H9 (cell line): ENCODE measurements around the gene PRSS57. TPM values are rescaled to one million over a fixed set of nuclear protein-coding genes. Genes with fewer than 3 reads are reported as not detected.

Experiments
- DNase-seq: peaks from one replicate; pipeline ENCODE4 v3.0.0-alpha.2; 2017
- H2AFZ ChIP-seq: one replicate; pipeline ENCODE4 v1.6.1; 2013; ENCODE audit warnings: mild to moderate bottlenecking, low read length, control low read depth, moderate library complexity
- H2AK5ac ChIP-seq: 2 replicates; pipeline ENCODE4 v1.6.1; 2013; ENCODE audit warnings: low read length, control low read depth, mixed read lengths; ENCODE audit not compliant: insufficient read length
- H2BK120ac ChIP-seq: one replicate; pipeline ENCODE4 v1.6.1; 2013; ENCODE audit warnings: low read depth, mild to moderate bottlenecking, low read length, control low read depth, inconsistent platforms; ENCODE audit not compliant: poor library complexity, severe bottlenecking
- H2BK12ac ChIP-seq: 2 replicates; pipeline ENCODE4 v1.6.1; 2013; ENCODE audit warnings: low read length, control low read depth, mixed read lengths, low read depth; ENCODE audit not compliant: insufficient read length
- H2BK15ac ChIP-seq: 2 replicates; pipeline ENCODE4 v1.6.1; 2013; ENCODE audit warnings: low read depth, low read length, control low read depth
- H2BK20ac ChIP-seq: one replicate; pipeline ENCODE4 v1.6.1; 2013; ENCODE audit warnings: low read depth, mild to moderate bottlenecking, low read length, control low read depth, inconsistent platforms; ENCODE audit not compliant: poor library complexity, severe bottlenecking
- H2BK5ac ChIP-seq: 2 replicates; pipeline ENCODE4 v1.6.1; 2013; ENCODE audit warnings: low read length, control low read depth, mixed read lengths; ENCODE audit not compliant: insufficient read length
- H3K14ac ChIP-seq: 2 replicates; pipeline ENCODE4 v1.6.1; 2013; ENCODE audit warnings: low read length, control low read depth; ENCODE audit not compliant: insufficient read depth
- H3K18ac ChIP-seq: 2 replicates; pipeline ENCODE4 v1.6.1; 2013; ENCODE audit warnings: low read depth, mild to moderate bottlenecking, mixed read lengths, low read length, control low read depth; ENCODE audit not compliant: insufficient read length
- H3K23ac ChIP-seq: 2 replicates; pipeline ENCODE4 v1.6.1; 2013; ENCODE audit warnings: low read length, control low read depth, mixed read lengths, low read depth; ENCODE audit not compliant: insufficient read length
- H3K23me2 ChIP-seq: 2 replicates; pipeline ENCODE4 v1.6.1; 2013; ENCODE audit warnings: low read depth, mild to moderate bottlenecking, mixed read lengths, low read length, control low read depth; ENCODE audit not compliant: insufficient read length, poor library complexity, severe bottlenecking
- H3K27ac ChIP-seq: 2 replicates; pipeline ENCODE4 v1.5.1; 2013; ENCODE audit warnings: low read length, control low read depth, mixed read lengths, low read depth; ENCODE audit not compliant: insufficient read length
- H3K27me3 ChIP-seq: 2 replicates; pipeline ENCODE4 v1.6.1; 2013; ENCODE audit warnings: low read length, control low read depth, inconsistent platforms; ENCODE audit not compliant: insufficient read depth
- H3K4ac ChIP-seq: 2 replicates; pipeline ENCODE4 v1.6.1; 2013; ENCODE audit warnings: low read depth, mild to moderate bottlenecking, control low read depth, inconsistent platforms, low read length, moderate library complexity
- H3K4me1 ChIP-seq: 2 replicates; pipeline ENCODE4 v1.6.1; 2013; ENCODE audit warnings: low read length, control low read depth, inconsistent platforms; ENCODE audit not compliant: insufficient read depth
- H3K4me2 ChIP-seq: 2 replicates; pipeline ENCODE4 v1.6.1; 2013; ENCODE audit warnings: low read length, control low read depth, mixed read lengths; ENCODE audit not compliant: insufficient read length, insufficient read depth
- H3K56ac ChIP-seq: 2 replicates; pipeline ENCODE4 v1.6.1; 2013; ENCODE audit warnings: low read depth, mild to moderate bottlenecking, mixed read lengths, low read length, control low read depth; ENCODE audit not compliant: insufficient read length
- H3K79me1 ChIP-seq: 2 replicates; pipeline ENCODE4 v1.6.1; 2013; ENCODE audit warnings: low read depth, mild to moderate bottlenecking, moderate library complexity, low read length, control low read depth, inconsistent platforms; ENCODE audit not compliant: insufficient read depth, poor library complexity, severe bottlenecking
- H3K79me2 ChIP-seq: 2 replicates; pipeline ENCODE4 v1.6.1; 2013; ENCODE audit warnings: low read length, control low read depth, inconsistent platforms; ENCODE audit not compliant: insufficient read depth
- H3K9ac ChIP-seq: 2 replicates; pipeline ENCODE4 v1.6.1; 2013; ENCODE audit warnings: low read length, control low read depth, mixed read lengths; ENCODE audit not compliant: insufficient read length; ENCODE audit errors: extremely low read depth
- H3K9me3 ChIP-seq: one replicate; pipeline ENCODE4 v1.6.1; 2013; ENCODE audit warnings: low read depth, low read length, inconsistent platforms; ENCODE audit not compliant: control insufficient read depth
- H3T11ph ChIP-seq: one replicate; pipeline ENCODE4 v1.6.1; 2013; ENCODE audit warnings: mild to moderate bottlenecking, low read length, control low read depth, inconsistent platforms
- H4K20me1 ChIP-seq: one replicate; pipeline ENCODE4 v1.6.1; 2013; ENCODE audit not compliant: control insufficient read depth, insufficient read length, insufficient read depth
- H4K5ac ChIP-seq: 2 replicates; pipeline ENCODE4 v1.6.1; 2013; ENCODE audit warnings: low read depth, mild to moderate bottlenecking, mixed read lengths, low read length, control low read depth; ENCODE audit not compliant: insufficient read length
- H4K8ac ChIP-seq: replicated peaks from 2 replicates; pipeline ENCODE4 v1.6.1; 2013; ENCODE audit warnings: low read length, control low read depth, mixed read lengths, low read depth; ENCODE audit not compliant: insufficient read length
- H4K91ac ChIP-seq: 2 replicates; pipeline ENCODE4 v1.6.1; 2013; ENCODE audit warnings: low read depth, mild to moderate bottlenecking, moderate library complexity, mixed read lengths, low read length, control low read depth; ENCODE audit not compliant: insufficient read length
- H3K27ac Mint-ChIP-seq, 3 experiments: 2 replicates in 2 of 3; 3 replicates in 1 of 3; pipeline ENCODE4 v1.8.0; 2020 to 2021; ENCODE audit warnings: mixed read lengths in 3 of 3, mild to moderate bottlenecking in 1 of 3, moderate library complexity in 1 of 3
- H3K27me3 Mint-ChIP-seq: 2 replicates; pipeline ENCODE4 v1.8.0; 2021; ENCODE audit warnings: low read depth, mild to moderate bottlenecking, moderate library complexity, mixed read lengths
- H3K36me3 Mint-ChIP-seq, 3 experiments: 2 replicates in 2 of 3; 3 replicates in 1 of 3; pipeline ENCODE4 v1.8.0; 2020 to 2021; ENCODE audit warnings: low read depth in 3 of 3, mixed read lengths in 3 of 3; ENCODE audit not compliant: insufficient read depth in 1 of 3
- H3K4me1 Mint-ChIP-seq, 2 experiments: 2 replicates each; pipeline ENCODE4 v1.8.0; 2020; ENCODE audit warnings: mixed read lengths in 2 of 2
- H3K4me3 Mint-ChIP-seq, 2 experiments: 2 replicates in 1 of 2; 3 replicates in 1 of 2; pipeline ENCODE4 v1.8.0; 2020 to 2021; ENCODE audit warnings: mild to moderate bottlenecking in 2 of 2, mixed read lengths in 2 of 2, moderate library complexity in 1 of 2
- H3K9me3 Mint-ChIP-seq, 2 experiments: 2 replicates in 1 of 2; 3 replicates in 1 of 2; pipeline ENCODE4 v1.8.0; 2020; ENCODE audit warnings: mild to moderate bottlenecking in 2 of 2, mixed read lengths in 2 of 2, moderate library complexity in 1 of 2
- WGBS: extraction: QIAGEN DNeasy Blood & Tissue Kit; methylation state at CpG from one replicate; pipeline ENCODE4 v1.1.7; 2013; ENCODE audit warnings: missing lambda C conversion rate, low lambda C conversion rate, mixed read lengths; ENCODE audit not compliant: insufficient read length; ENCODE audit errors: extremely low coverage; 5-methylcytosine and 5-hydroxymethylcytosine counted together
- total RNA-seq: library from RNA; stranded (reverse); gene quantifications from 2 replicates; pipeline ENCODE4 v1.2.1, GENCODE V29; 2021
- TF ChIP-seq, protein P1 (sequence below): fragments of 200-600 bp; sonication (generic); conservative IDR thresholded peaks from 3 replicates; pipeline ENCODE4 v1.8.0; 2021; ENCODE audit warnings: antibody characterized with exemption, mild to moderate bottlenecking

PRSS57 gene
- total RNA-seq, 1 experiment from 2014 or later, result not detected

DNA sequence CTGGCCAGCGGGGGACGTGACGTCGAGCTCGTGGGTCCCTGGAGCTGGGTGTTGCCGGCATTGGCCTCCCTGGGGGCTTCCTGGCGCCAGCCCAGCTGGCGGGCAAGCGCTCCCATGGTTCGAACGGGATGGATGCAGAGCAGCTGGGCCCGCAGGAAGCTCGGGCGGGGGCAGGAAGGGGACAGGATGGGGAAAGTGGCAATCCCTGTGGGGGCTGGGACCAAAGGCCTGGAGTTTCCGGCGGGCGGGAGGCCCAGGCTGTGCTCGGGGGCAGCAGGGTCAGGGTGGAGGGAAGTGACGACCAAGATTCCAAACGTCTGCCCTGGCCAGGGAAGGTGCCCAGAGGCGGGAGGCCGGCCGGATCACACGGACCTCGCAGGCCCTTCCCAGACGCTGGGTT is 32.8 kb upstream of the PRSS57 start:
- DNase-seq, result no peak
- H3K18ac ChIP-seq, result no peak overlapping the region
- TF ChIP-seq, protein P1, sequence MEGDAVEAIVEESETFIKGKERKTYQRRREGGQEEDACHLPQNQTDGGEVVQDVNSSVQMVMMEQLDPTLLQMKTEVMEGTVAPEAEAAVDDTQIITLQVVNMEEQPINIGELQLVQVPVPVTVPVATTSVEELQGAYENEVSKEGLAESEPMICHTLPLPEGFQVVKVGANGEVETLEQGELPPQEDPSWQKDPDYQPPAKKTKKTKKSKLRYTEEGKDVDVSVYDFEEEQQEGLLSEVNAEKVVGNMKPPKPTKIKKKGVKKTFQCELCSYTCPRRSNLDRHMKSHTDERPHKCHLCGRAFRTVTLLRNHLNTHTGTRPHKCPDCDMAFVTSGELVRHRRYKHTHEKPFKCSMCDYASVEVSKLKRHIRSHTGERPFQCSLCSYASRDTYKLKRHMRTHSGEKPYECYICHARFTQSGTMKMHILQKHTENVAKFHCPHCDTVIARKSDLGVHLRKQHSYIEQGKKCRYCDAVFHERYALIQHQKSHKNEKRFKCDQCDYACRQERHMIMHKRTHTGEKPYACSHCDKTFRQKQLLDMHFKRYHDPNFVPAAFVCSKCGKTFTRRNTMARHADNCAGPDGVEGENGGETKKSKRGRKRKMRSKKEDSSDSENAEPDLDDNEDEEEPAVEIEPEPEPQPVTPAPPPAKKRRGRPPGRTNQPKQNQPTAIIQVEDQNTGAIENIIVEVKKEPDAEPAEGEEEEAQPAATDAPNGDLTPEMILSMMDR, result no peak
- no peaks in the 10 kb centered on the region for H3K79me1 ChIP-seq
- no peaks in the 10 kb centered on the region for H3K23me2 ChIP-seq
- H2AK5ac ChIP-seq, result no peak overlapping the region
- no peak overlapping the region for H2BK5ac ChIP-seq
- no peak overlapping the region for H3K23ac ChIP-seq
- no peak overlapping the region for H3K14ac ChIP-seq
- Mint-ChIP-seq H3K9me3 (no peaks in the 10 kb centered on the region), H3K27ac (no peak overlapping the region), H3K27me3 (no peaks in the 10 kb centered on the region), H3K4me1 (no peaks in the 10 kb centered on the region), H3K4me3 (no peak overlapping the region), H3K36me3 (peaks cover 2 to 9% (median 5%) of the 10 kb centered on the region in 3 experiments; a peak in 6 of 7 replicates)
- H4K20me1 ChIP-seq, result no peaks in the 10 kb centered on the region
- no peak overlapping the region for H2BK120ac ChIP-seq
- H3K56ac ChIP-seq, result no peak overlapping the region
- no peak overlapping the region for H3K4me2 ChIP-seq
- WGBS, result no CpG with 5 or more reads among the region's 26 CpGs
- no peak overlapping the region for H4K5ac ChIP-seq
- H2AFZ ChIP-seq, result no peak overlapping the region
- no peak overlapping the region for H3K9ac ChIP-seq
- H3T11ph ChIP-seq, result no peak overlapping the region
- H3K4ac ChIP-seq, result no peak overlapping the region
- H3K79me2 ChIP-seq, result no peaks in the 10 kb centered on the region
- H2BK15ac ChIP-seq, result no peak overlapping the region
- H3K9me3 ChIP-seq, result no peaks in the 10 kb centered on the region
- no peak overlapping the region for H3K27ac ChIP-seq
- no peak overlapping the region for H4K91ac ChIP-seq
- no peak overlapping the region for H2BK20ac ChIP-seq
- H2BK12ac ChIP-seq, result no peak overlapping the region
- no peaks in the 10 kb centered on the region for H3K27me3 ChIP-seq
- no peaks in the 10 kb centered on the region for H3K4me1 ChIP-seq
- no peak overlapping the region for H4K8ac ChIP-seq
